DND-41 (cell line): ENCODE measurements around the gene TOR1A.

Experiments
- CTCF ChIP-seq: IDR thresholded peaks from 2 replicates; pipeline ENCODE4 v1.5.1; 2012; ENCODE audit warnings: borderline replicate concordance, low read length, moderate library complexity, mild to moderate bottlenecking; ENCODE audit not compliant: poor library complexity, severe bottlenecking; ENCODE audit errors: extremely low read depth
- EZH2 ChIP-seq: IDR thresholded peaks from 3 replicates; pipeline ENCODE4 v1.6.1; 2012; ENCODE audit warnings: borderline replicate concordance, low read depth, mild to moderate bottlenecking, moderate library complexity, low read length, inconsistent platforms; ENCODE audit not compliant: severe bottlenecking

DNA sequence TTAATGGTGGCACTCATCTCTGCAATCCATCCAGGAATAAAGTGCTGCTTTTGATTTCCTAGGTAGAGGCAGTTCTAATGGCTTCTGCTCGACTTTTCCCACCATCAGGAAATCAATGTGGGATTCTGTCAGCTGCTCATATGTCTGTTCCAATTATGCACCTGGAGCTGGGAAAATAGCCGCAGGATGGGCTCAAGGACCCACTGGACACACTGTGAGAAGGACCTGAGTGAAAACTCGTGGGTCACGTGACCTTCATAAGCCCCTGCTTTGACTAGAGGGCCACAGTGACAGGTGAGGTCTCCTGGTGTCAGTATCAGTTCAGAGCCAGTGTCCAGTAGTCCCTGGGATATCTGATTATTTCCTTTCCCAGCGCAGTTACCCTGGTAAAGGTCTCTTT, 53.2 kb downstream of the TOR1A start:
- TF ChIP-seq CTCF (no peak), EZH2 (no peak)
